Right lobe of liver (tissue), 6 donors: ENCODE measurements around the gene NT5DC1. TPM values are rescaled to one million over a fixed set of nuclear protein-coding genes. Genes with fewer than 3 reads are reported as not detected.
"Not testable (repeated sequence)": the region's sequence is repeated elsewhere in the genome, so short reads cannot be mapped to it uniquely, and the experiment has no call there.

Source experiments
- ATAC-seq, 4 donors: fragments of 200-7000 bp; cut with Tn5 transposase; one replicate each; pipeline ENCODE4 v1.9.1; 2020; ENCODE audit warnings: mild to moderate bottlenecking in 4 of 4, moderate library complexity in 4 of 4
- DNase-seq, 3 donors: peaks; one replicate each; pipeline ENCODE4 v3.0.0-alpha.2; 2020
- H3K27ac ChIP-seq, 3 donors: fragments of 200-600 bp; one replicate each; pipeline ENCODE4 v1.8.0; 2022
- H3K27me3 ChIP-seq, 2 donors: fragments of 200-600 bp; one replicate each; pipeline ENCODE4 v1.8.0; 2022
- H3K36me3 ChIP-seq, 4 donors: fragments of 200-600 bp; sonication (generic) in 1 of 4; one replicate each; pipeline versions ENCODE4 v1.5.1 to v1.8.0; 2017 to 2022; ENCODE audit warnings: control low read depth in 1 of 4
- H3K4me1 ChIP-seq, 4 donors: fragments of 200-600 bp; sonication (generic) in 1 of 4; one replicate each; pipeline versions ENCODE4 v1.5.1 to v1.8.0; 2017 to 2022; ENCODE audit warnings: control low read depth in 1 of 4
- H3K4me3 ChIP-seq, 3 donors: fragments of 200-600 bp; one replicate each; pipeline ENCODE4 v1.8.0; 2022
- H3K9me3 ChIP-seq, 4 donors: fragments of 200-600 bp; sonication (generic) in 1 of 4; one replicate each; pipeline versions ENCODE4 v1.5.1 to v1.8.0; 2017 to 2022; ENCODE audit warnings: control low read depth in 1 of 4
- CTCF ChIP-seq, 4 donors: fragments of 200-600 bp in 3 of 4; fragments of 450-650 bp in 1 of 4; IDR thresholded peaks; one replicate each; pipeline versions ENCODE4 v1.5.1 to v1.8.0; 2016 to 2022; ENCODE audit warnings: antibody characterized with exemption in 4 of 4, mild to moderate bottlenecking in 2 of 4
- POLR2A ChIP-seq: fragments of 450-650 bp; IDR thresholded peaks from one replicate; pipeline ENCODE4 v1.6.1; 2017; ENCODE audit warnings: antibody characterized with exemption, mild to moderate bottlenecking
- WGBS: methylation state at CpG from one replicate; pipeline ENCODE4 v1.1.6; 2018; ENCODE audit warnings: low coverage, low lambda C conversion rate; ENCODE audit not compliant: insufficient coverage; ENCODE audit errors: missing lambda C conversion rate; 5-methylcytosine and 5-hydroxymethylcytosine counted together
- intact Hi-C, 2 donors: fragments of 100-400 bp; cut with DNase I; formaldehyde crosslinking; loops; one replicate each; pipeline versions ENCODE4 v1.11.2 to v1.14.1; 2022
- total RNA-seq, 6 experiments: library from RNA; depleted of rRNA in 2 of 6; stranded (reverse); fragments of >200 nt in 2 of 6; fragmentation: NEBNext Ultra II Directional in 3 of 6; extraction: Animal tissue kit (Norgen Biotek cat#: 25700) in 3 of 6; gene quantifications; one replicate each; pipeline versions ENCODE4 v1.1.0 to v1.2.4, GENCODE V29; 2016 to 2023
- donor health status: DM: no; HTN: yes; CAD: no.
- donor health status: DM: no; HTN: no; CAD: no.
- donor health status: DM: no; HTN: no; CAD: no.
- donor health status: DM: no; HTN: yes; CAD: no.
- donor health status: DM: no; HTN: yes; CAD: no.

NT5DC1 gene
- total RNA-seq, 6 experiments from 2014 or later: 8.5 to 49.1 (median 34.8) TPM

DNA sequence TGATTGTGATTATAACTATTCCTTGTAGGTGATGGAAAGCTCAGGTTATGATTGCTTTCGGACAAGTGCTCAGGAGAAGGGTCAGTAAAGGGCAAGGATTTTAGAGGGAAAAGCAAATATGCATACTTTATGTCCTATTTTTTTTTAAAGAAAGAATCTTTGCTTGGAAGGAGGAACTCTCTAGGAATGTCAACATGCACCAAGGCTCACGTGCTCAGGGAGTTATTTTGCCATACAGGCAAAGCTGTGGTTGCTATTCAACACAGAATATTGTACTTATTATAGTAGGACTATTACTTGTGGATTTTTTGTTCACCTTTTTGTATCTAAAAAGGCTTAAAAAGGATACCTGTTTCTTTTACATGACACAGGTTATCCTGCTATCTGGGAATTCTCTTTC is 182.0 kb downstream of the NT5DC1 start:
- no peak overlapping the region for H3K27ac ChIP-seq
- DNase-seq (no peak), ATAC-seq (no peak)
- H3K4me1 ChIP-seq: peaks cover 0 to 10% (median 5%) of the 10 kb centered on the region in 4 donors
- no peaks in the 10 kb centered on the region for H3K27me3 ChIP-seq
- intact Hi-C loops: no loop called here
- no peak overlapping the region for H3K4me3 ChIP-seq
- H3K9me3 ChIP-seq: no peaks in the 10 kb centered on the region
- WGBS: 69% methylated on average over 2 of the region's 2 CpGs
- H3K36me3 ChIP-seq: no peaks in the 10 kb centered on the region
- no peak for TF ChIP-seq CTCF (IDR thresholded peaks at IDR 0.05)
- TF ChIP-seq POLR2A: no peak

DNA sequence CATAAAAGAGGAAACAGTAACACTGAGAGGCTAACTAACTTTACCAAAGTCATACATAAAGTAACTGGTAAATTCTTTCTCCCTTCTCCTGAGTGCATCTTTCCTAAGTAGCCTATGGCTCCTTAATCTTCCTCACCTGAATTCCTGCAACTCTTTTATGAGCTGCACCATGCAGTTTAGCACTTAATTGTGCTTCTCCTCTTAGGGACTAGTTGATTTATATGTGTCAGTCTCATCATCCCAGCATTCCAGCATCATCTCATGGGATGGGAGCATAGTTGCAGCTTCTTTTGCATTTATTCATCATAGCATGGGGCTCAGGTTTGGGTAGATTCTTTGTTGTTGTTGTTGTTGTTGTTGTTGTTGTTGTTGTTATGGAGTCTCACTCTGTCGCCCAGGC is 182.5 kb downstream of the NT5DC1 start:
- Histone ChIP-seq H3K4me1 (peaks cover 0 to 7% (median 3%) of the 10 kb centered on the region in 4 donors), H3K27me3 (no peaks in the 10 kb centered on the region), H3K4me3 (no peak overlapping the region), H3K27ac (no peak overlapping the region), H3K36me3 (no peaks in the 10 kb centered on the region), H3K9me3 (no peaks in the 10 kb centered on the region)
- DNase-seq (no peak), ATAC-seq (no peak)
- TF ChIP-seq CTCF (IDR thresholded peaks at IDR 0.05): no peak
- TF ChIP-seq POLR2A: no peak
- 100% methylated on average over 1 of the region's 1 CpG for WGBS
- intact Hi-C loops: no loop called here

- WGBS: 92% methylated on average over 4 of the region's 4 CpGs
- H3K4me3 ChIP-seq, H3K9me3 ChIP-seq, H3K36me3 ChIP-seq, H3K4me1 ChIP-seq, intact Hi-C loops, ATAC-seq, H3K27me3 ChIP-seq, DNase-seq, H3K27ac ChIP-seq: not testable (repeated sequence)
Measured at GRCh38 chr6:116284984-116285383, 184.3 kb downstream of the NT5DC1 start.

GRCh38 chr6:116286773-116287358 is 186.2 kb downstream of the NT5DC1 start:
- ATAC-seq (no peak), DNase-seq (no peak)
- H3K4me1 ChIP-seq: no peaks in the 10 kb centered on the region
- no peak overlapping the region for H3K27ac ChIP-seq
- no peaks in the 10 kb centered on the region for H3K27me3 ChIP-seq
- intact Hi-C loops: no loop called here
- WGBS: 62% methylated on average over 1 of the region's 1 CpG
- H3K9me3 ChIP-seq: no peaks in the 10 kb centered on the region
- H3K4me3 ChIP-seq: no peak overlapping the region
- no peaks in the 10 kb centered on the region for H3K36me3 ChIP-seq
- no peak for TF ChIP-seq CTCF (IDR thresholded peaks at IDR 0.05)
- no peak for TF ChIP-seq POLR2A

DNA sequence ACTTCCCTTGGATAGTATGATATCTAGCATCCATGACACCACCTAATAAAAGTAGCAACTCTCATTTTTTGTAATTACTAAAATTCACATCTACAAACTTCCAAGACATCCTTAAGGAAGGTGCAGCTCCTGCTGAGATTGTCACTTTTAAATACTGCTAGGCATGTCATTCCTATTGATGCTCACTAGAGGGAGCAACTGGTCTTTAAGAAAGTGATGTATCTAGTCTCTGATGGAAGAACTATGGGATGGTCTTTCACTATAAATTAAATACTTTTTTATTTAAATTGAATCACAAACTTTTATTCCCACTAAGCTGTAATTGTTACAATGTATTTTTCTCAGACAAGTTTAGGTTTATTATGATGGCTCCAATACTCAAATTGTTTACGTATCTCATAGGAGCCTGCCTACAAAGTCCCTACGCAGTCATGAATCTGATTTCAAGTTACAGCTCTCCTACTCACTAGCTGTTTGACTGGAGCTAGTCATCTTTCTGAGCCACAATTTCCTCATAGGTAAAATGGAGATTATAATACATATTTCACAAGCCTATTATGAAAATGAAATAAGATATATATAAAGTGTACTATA is 187.1 kb downstream of the NT5DC1 start:
- 72% methylated on average over 2 of the region's 2 CpGs for WGBS
- DNase-seq: no peak
- H3K4me1 ChIP-seq: no peaks in the 10 kb centered on the region
- no peak overlapping the region for H3K4me3 ChIP-seq
- TF ChIP-seq POLR2A (no peak), CTCF (IDR thresholded peaks at IDR 0.05) (peak; percentile 87 to 90 (median 88))
- H3K9me3 ChIP-seq: no peaks in the 10 kb centered on the region
- intact Hi-C loops: no loop called here
- H3K27ac ChIP-seq: no peak overlapping the region
- no peaks in the 10 kb centered on the region for H3K27me3 ChIP-seq
- H3K36me3 ChIP-seq: no peaks in the 10 kb centered on the region
- ATAC-seq: peak; percentile 85 to 95 (median 88)
